Measurements from ENCODE around the gene ITGAL. TPM values are rescaled to one million over a fixed set of nuclear protein-coding genes. Genes with fewer than 3 reads are reported as not detected.

The ITGAL gene
- total and polyA plus RNA-seq, 2 donors (not counting 3 experiments of a cell fraction or from before 2014, with no cell fraction given), result not detected

DNA sequence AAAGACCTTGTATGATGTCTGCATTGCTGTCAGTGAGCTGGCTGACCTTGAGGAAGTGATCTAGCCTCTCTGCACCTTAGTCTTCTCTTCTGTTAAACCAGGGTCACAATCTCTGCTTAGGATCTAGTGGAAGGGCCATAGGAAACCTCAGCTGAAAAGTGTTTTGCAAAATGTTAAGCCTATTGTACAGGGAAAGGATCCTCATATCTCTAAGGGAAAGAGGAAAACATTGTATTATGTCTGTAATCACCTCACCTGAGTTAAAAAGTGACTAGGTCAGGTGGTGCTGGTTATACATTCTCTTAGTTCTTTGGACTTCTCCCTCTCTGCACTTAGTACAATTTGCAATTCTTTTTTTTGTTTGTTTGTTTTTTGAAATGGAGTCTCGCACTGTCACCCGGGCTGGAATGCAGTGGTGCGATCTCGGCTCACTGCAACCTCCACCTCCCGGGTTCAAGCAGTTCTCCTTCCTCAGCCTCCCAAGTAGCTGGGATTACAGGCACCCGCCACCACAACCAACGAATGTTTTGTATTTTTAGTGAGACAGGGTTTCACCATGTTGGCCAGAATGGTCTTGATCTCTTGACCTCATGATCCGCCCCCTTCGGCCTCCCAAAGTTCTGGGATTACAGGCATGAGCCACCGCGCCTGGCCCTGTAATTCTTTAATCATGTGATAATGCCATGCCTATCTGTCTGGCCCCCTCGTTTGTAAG lies 24.9 kb upstream of the ITGAL start:
- ChIA-PET CTCF (interaction anchor here (0.5 to 5.7 kb wide), 5 partner anchors 13 to 168 kb away, joined by 3 to 47 read pairs (median 4); no protein-coding TSS in a partner anchor), POLR2A (no interaction called here)
- no peak for TF ChIP-seq POLR2AphosphoS5 (IDR thresholded peaks at IDR 0.05; ENCODE audit: insufficient read depth, low read depth, low read length)
- no peak for TF ChIP-seq GATA2 (IDR thresholded peaks at IDR 0.05; ENCODE audit: insufficient read depth, insufficient read length, low read depth, low read length)
- TF ChIP-seq, protein P1, sequence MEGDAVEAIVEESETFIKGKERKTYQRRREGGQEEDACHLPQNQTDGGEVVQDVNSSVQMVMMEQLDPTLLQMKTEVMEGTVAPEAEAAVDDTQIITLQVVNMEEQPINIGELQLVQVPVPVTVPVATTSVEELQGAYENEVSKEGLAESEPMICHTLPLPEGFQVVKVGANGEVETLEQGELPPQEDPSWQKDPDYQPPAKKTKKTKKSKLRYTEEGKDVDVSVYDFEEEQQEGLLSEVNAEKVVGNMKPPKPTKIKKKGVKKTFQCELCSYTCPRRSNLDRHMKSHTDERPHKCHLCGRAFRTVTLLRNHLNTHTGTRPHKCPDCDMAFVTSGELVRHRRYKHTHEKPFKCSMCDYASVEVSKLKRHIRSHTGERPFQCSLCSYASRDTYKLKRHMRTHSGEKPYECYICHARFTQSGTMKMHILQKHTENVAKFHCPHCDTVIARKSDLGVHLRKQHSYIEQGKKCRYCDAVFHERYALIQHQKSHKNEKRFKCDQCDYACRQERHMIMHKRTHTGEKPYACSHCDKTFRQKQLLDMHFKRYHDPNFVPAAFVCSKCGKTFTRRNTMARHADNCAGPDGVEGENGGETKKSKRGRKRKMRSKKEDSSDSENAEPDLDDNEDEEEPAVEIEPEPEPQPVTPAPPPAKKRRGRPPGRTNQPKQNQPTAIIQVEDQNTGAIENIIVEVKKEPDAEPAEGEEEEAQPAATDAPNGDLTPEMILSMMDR (IDR thresholded peaks at IDR 0.05; ENCODE audit: extremely low read depth in 1 of 2, insufficient read depth in 1 of 2, low read depth in 1 of 2, low read length in 2 of 2), result no peak
- no peak for TF ChIP-seq MYC (IDR thresholded peaks at IDR 0.05; ENCODE audit: low read depth, low read length)
- no peak for TF ChIP-seq POLR2A (IDR thresholded peaks at IDR 0.05; ENCODE audit: low read depth, low read length)
- no peak for TF ChIP-seq FOS (IDR thresholded peaks at IDR 0.05; ENCODE audit: borderline replicate concordance, insufficient read depth, low read length)
- no peaks in the 10 kb centered on the region for H3K36me3 ChIP-seq (ENCODE audit: control insufficient read depth in 2 of 2, extremely low read depth in 1 of 2, insufficient read depth in 2 of 2, low read length in 2 of 2)
- H3K4me2 ChIP-seq (ENCODE audit: insufficient read depth, low read length), result no peak overlapping the region
- H4K20me1 ChIP-seq (replicated peaks; ENCODE audit: control insufficient read depth, extremely low read depth, insufficient read depth, low read length), result no peaks in the 10 kb centered on the region
- no peak overlapping the region for H3K4me3 ChIP-seq (replicated peaks in 1 of 3; ENCODE audit: insufficient read depth in 1 of 3, low read depth in 1 of 3, low read length in 3 of 3)
- peaks cover 12% of the 10 kb centered on the region for H3K79me2 ChIP-seq (ENCODE audit: control insufficient read depth, insufficient read depth, low read length)
- BruUV-seq (replicated peaks), result no TSS peak
- no peak overlapping the region for H3K27ac ChIP-seq (ENCODE audit: insufficient read depth, low read depth, low read length)
- dilution Hi-C loops (cut with MboI; ENCODE audit: extremely low pct_ligation_motif_present, low sequenced_read_pairs), result no loop called here
- H3K27me3 ChIP-seq (ENCODE audit: control insufficient read depth in 2 of 2, insufficient read depth in 2 of 2, low read length in 2 of 2), result no peaks in the 10 kb centered on the region
- intact Hi-C loops (cut with micrococcal nuclease), result loop anchor here (2.0 to 5.0 kb wide), 3 partner anchors 45 to 245 kb away; partner anchors contain the start of gene ZNF768
- no peak overlapping the region for H3K9ac ChIP-seq (replicated peaks; ENCODE audit: extremely low read depth, insufficient read depth, low read length)
- FAIRE-seq (no peak), DNase-seq (ENCODE audit: low read depth, low spot score) (no peak)
- peaks cover 11% of the 10 kb centered on the region for H3K4me1 ChIP-seq (ENCODE audit: control insufficient read depth, extremely low read depth, insufficient read depth, low read length)
- H3K9me3 ChIP-seq (replicated peaks; ENCODE audit: control insufficient read depth, insufficient read depth, low read length), result no peaks in the 10 kb centered on the region
- H2AFZ ChIP-seq (ENCODE audit: low read depth, low read length), result no peak overlapping the region
- H3K9me1 ChIP-seq (replicated peaks; ENCODE audit: control insufficient read depth, extremely low read depth, insufficient read depth, low read length), result no peaks in the 10 kb centered on the region

Data from endothelial cell of umbilical vein (primary cell).